WTC11 (cell line): Measurements from ENCODE around the gene CACUL1. TPM values are rescaled to one million over a fixed set of nuclear protein-coding genes. Genes with fewer than 3 reads are reported as not detected.

Experiments
- ATAC-seq: fragments of 200-7000 bp; cut with Tn5 transposase; 2 replicates; pipeline ENCODE4 v1.10.0; 2021; ENCODE audit warnings: mild to moderate bottlenecking, moderate library complexity
- CTCF ChIA-PET: fragments of 300-600 bp; sonication (Branson Sonifier 250); formaldehyde crosslinking; loops from one replicate; lab custom pipeline; 2021; ENCODE audit warnings: antibody characterized with exemption; lab: Charles Lee
- POLR2A ChIA-PET: fragments of 350-600 bp; sonication (Branson Sonifier 250); formaldehyde crosslinking; loops from one replicate; lab custom pipeline; 2021; ENCODE audit warnings: antibody characterized with exemption; lab: Charles Lee
- DNase-seq: peaks from one replicate; pipeline ENCODE4 v3.0.0; 2021; ENCODE audit warnings: low spot score
- H3K27ac Mint-ChIP-seq: 2 replicates; pipeline ENCODE4 v1.8.0; 2021; ENCODE audit warnings: mixed read lengths
- H3K27me3 Mint-ChIP-seq: 2 replicates; pipeline ENCODE4 v1.8.0; 2021; ENCODE audit warnings: low read depth, mild to moderate bottlenecking, moderate library complexity, mixed read lengths
- H3K36me3 Mint-ChIP-seq: 2 replicates; pipeline ENCODE4 v1.8.0; 2021; ENCODE audit warnings: mixed read lengths
- H3K4me1 Mint-ChIP-seq: 2 replicates; pipeline ENCODE4 v1.8.0; 2022; ENCODE audit warnings: mixed read lengths
- H3K4me3 Mint-ChIP-seq: 2 replicates; pipeline ENCODE4 v1.8.0; 2021; ENCODE audit warnings: mild to moderate bottlenecking, moderate library complexity, mixed read lengths
- H3K9me3 Mint-ChIP-seq: 2 replicates; pipeline ENCODE4 v1.8.0; 2021; ENCODE audit warnings: mixed read lengths
- ATF1 ChIP-seq: sonication (generic); formaldehyde crosslinking; IDR thresholded peaks from 2 replicates; pipeline ENCODE4 v1.8.1; 2023; ENCODE audit warnings: mild to moderate bottlenecking, moderate library complexity, missing genetic modification reagents
- ATF3 ChIP-seq: sonication (generic); formaldehyde crosslinking; conservative IDR thresholded peaks from 2 replicates; pipeline ENCODE4 v1.8.1; 2022; ENCODE audit warnings: mild to moderate bottlenecking, missing genetic modification reagents
- CTCF ChIP-seq: fragments of 200-600 bp; IDR thresholded peaks from 2 replicates; pipeline ENCODE4 v1.8.0; 2022; ENCODE audit warnings: antibody characterized with exemption
- ESRRA ChIP-seq: sonication (generic); formaldehyde crosslinking; IDR thresholded peaks from 2 replicates; pipeline ENCODE4 v1.8.1; 2022; ENCODE audit warnings: mild to moderate bottlenecking, missing genetic modification reagents, borderline replicate concordance
- FOXK1 ChIP-seq: sonication (generic); formaldehyde crosslinking; IDR thresholded peaks from 2 replicates; pipeline ENCODE4 v1.8.0; 2022; ENCODE audit warnings: mild to moderate bottlenecking, moderate library complexity, missing genetic modification reagents
- GABPB1 ChIP-seq: sonication (generic); formaldehyde crosslinking; IDR thresholded peaks from 2 replicates; pipeline ENCODE4 v1.8.1; 2023; ENCODE audit warnings: mild to moderate bottlenecking, missing genetic modification reagents
- JUN ChIP-seq: sonication (generic); formaldehyde crosslinking; IDR thresholded peaks from 2 replicates; pipeline ENCODE4 v1.8.0; 2023; ENCODE audit warnings: mild to moderate bottlenecking, missing genetic modification reagents
- MLX ChIP-seq: sonication (generic); formaldehyde crosslinking; IDR thresholded peaks from 2 replicates; pipeline ENCODE4 v1.8.1; 2023; ENCODE audit warnings: mild to moderate bottlenecking, missing genetic modification reagents, moderate library complexity
- PRDM15 ChIP-seq: sonication (generic); formaldehyde crosslinking; IDR thresholded peaks from 2 replicates; pipeline ENCODE4 v1.8.0; 2022; ENCODE audit warnings: missing genetic modification reagents
- RORB ChIP-seq: fragments of 250-450 bp; sonication (Bioruptor Pico); IDR thresholded peaks from 2 replicates; pipeline ENCODE4 v1.9.0; 2021; ENCODE audit warnings: mild to moderate bottlenecking
- SMAD3 ChIP-seq: sonication (generic); formaldehyde crosslinking; IDR thresholded peaks from 2 replicates; pipeline ENCODE4 v1.8.0; 2022; ENCODE audit warnings: missing genetic modification reagents, mild to moderate bottlenecking, borderline replicate concordance
- TCF7 ChIP-seq: sonication (generic); formaldehyde crosslinking; IDR thresholded peaks from 2 replicates; pipeline ENCODE4 v1.8.0; 2022; ENCODE audit warnings: mild to moderate bottlenecking, low read depth, missing genetic modification reagents, moderate library complexity
- USF2 ChIP-seq: sonication (generic); formaldehyde crosslinking; IDR thresholded peaks from 2 replicates; pipeline ENCODE4 v1.8.1; 2023; ENCODE audit warnings: mild to moderate bottlenecking, missing genetic modification reagents, moderate library complexity
- ZMAT4 ChIP-seq: fragments of 250-450 bp; sonication (Bioruptor Pico); IDR thresholded peaks from 2 replicates; pipeline ENCODE4 v1.9.0; 2021; ENCODE audit warnings: mild to moderate bottlenecking
- ZNF281 ChIP-seq: sonication (generic); formaldehyde crosslinking; IDR thresholded peaks from 2 replicates; pipeline ENCODE4 v1.8.0; 2023; ENCODE audit warnings: mild to moderate bottlenecking, missing genetic modification reagents
- ZNF317 ChIP-seq: sonication (generic); formaldehyde crosslinking; IDR thresholded peaks from 2 replicates; pipeline ENCODE4 v1.8.1; 2023; ENCODE audit warnings: low read depth, mild to moderate bottlenecking, moderate library complexity, missing genetic modification reagents, borderline replicate concordance
- ZNF396 ChIP-seq: fragments of 250-450 bp; sonication (Bioruptor Pico); IDR thresholded peaks from 2 replicates; pipeline ENCODE4 v1.8.0; 2021; ENCODE audit warnings: mild to moderate bottlenecking, moderate library complexity, borderline replicate concordance
- ZNF512 ChIP-seq: sonication (generic); formaldehyde crosslinking; IDR thresholded peaks from 2 replicates; pipeline ENCODE4 v1.8.1; 2022; ENCODE audit warnings: missing genetic modification reagents, borderline replicate concordance
- total RNA-seq: library from RNA; stranded (reverse); gene quantifications from 3 replicates; pipeline ENCODE4 v1.2.3, GENCODE V29; 2021

The CACUL1 gene
- total RNA-seq, 1 experiment from 2014 or later = 41.5 TPM

- Mint-ChIP-seq H3K27ac (no peak overlapping the region), H3K36me3 (peaks cover 10% of the 10 kb centered on the region), H3K4me3 (no peak overlapping the region)
- POLR2A ChIA-PET = no interaction called here
- DNase-seq = no peak
- TF ChIP-seq FOXK1 (CRISPR knock-in tag) = no peak
- TF ChIP-seq ZMAT4 (CRISPR knock-in tag) = no peak
- no peak for TF ChIP-seq TCF7 (CRISPR knock-in tag)
- TF ChIP-seq ZNF317 (CRISPR knock-in tag) = no peak
- TF ChIP-seq JUN = no peak
- no peak for TF ChIP-seq ESRRA (CRISPR knock-in tag)
- no peak for TF ChIP-seq MLX (CRISPR knock-in tag)
- TF ChIP-seq, all 79 proteins: peak for 0
- CTCF ChIA-PET = interaction anchor here (0.6 kb wide), 1 partner anchor 67 kb away, joined by 4 read pairs; no protein-coding TSS in a partner anchor
- Mint-ChIP-seq H3K27me3 (peaks cover 7% of the 10 kb centered on the region), H3K9me3 (peaks cover 45% of the 10 kb centered on the region), H3K4me1 (peaks cover 12% of the 10 kb centered on the region; the same call in 1 of the 2 replicates)
- no peak for ATAC-seq
Observed at GRCh38 chr10:118775478-118775877, 20.7 kb upstream of the CACUL1 start.

- H3K27ac Mint-ChIP-seq = no peak overlapping the region
- no peak overlapping the region for H3K4me3 Mint-ChIP-seq
- DNase-seq = no peak
- peaks cover 46% of the 10 kb centered on the region for H3K9me3 Mint-ChIP-seq
- POLR2A ChIA-PET = no interaction called here
- H3K36me3 Mint-ChIP-seq = peaks cover 10% of the 10 kb centered on the region
- H3K27me3 Mint-ChIP-seq = peaks cover 11% of the 10 kb centered on the region
- CTCF ChIA-PET = no interaction called here
- ATAC-seq = no peak
- peaks cover 6% of the 10 kb centered on the region; the same call in 1 of the 2 replicates for H3K4me1 Mint-ChIP-seq
- TF ChIP-seq ESRRA (CRISPR knock-in tag) = no peak
- TF ChIP-seq PRDM15 (CRISPR knock-in tag) = no peak
- TF ChIP-seq CTCF = no peak
- no peak for TF ChIP-seq ZNF396
- no peak for TF ChIP-seq ATF3 (CRISPR knock-in tag)
- TF ChIP-seq USF2 (CRISPR knock-in tag) = no peak
- no peak for TF ChIP-seq ATF1 (CRISPR knock-in tag)
- no peak for TF ChIP-seq GABPB1
- TF ChIP-seq ZNF281 (CRISPR knock-in tag) = no peak
- TF ChIP-seq RORB (CRISPR knock-in tag) = no peak
- no peak for TF ChIP-seq ZNF512 (CRISPR knock-in tag)
- no peak for TF ChIP-seq SMAD3 (CRISPR knock-in tag)
Observed at GRCh38 chr10:118773041-118773440, 18.3 kb upstream of the CACUL1 start.
